Measurements from ENCODE around the gene BTG3.

Gene BTG3, protein sequence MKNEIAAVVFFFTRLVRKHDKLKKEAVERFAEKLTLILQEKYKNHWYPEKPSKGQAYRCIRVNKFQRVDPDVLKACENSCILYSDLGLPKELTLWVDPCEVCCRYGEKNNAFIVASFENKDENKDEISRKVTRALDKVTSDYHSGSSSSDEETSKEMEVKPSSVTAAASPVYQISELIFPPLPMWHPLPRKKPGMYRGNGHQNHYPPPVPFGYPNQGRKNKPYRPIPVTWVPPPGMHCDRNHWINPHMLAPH

DNA sequence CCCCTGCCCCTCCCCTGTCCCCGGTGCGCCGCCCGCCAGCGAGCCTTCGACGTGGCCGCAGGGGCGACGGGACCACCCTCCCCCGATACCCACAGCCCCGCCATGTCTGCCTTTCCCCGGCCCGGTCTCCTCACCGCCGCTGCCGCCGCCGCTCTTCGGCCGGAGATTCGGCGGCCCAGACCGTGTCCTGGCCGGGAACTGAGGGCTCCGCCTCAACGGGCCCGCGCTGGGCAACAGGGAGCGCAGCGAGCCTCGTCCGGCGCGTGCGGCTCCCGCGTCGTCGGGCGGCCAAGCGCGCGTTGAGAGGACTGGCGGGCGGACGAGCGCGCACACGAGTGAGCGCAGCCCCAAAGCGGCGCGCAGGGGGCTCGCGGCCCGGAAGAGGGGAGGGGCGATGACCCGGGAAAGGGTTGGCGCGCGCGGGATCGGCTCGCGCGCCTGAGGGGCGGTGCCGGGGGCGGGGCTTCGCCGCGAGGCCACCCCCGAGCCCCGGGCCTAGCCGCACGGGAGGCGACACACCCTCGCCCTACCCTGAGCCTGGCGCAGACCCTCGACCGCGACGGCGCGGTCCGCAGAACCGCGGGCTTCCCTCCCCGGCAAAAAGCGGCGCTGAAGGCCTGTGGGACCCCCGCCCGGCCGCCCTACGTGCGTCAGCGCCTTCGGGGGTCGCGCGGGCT is at the start of gene BTG3:
Gene BTG3, minus strand, starts transcription at position 337 of the 677 bp plus-strand sequence. CDS start 3,757 bp downstream, outside the sequence.
- no peaks in the 10 kb centered on the region for H3K27me3 ChIP-seq (ENCODE audit: low read depth)
- peak within 1 kb of the TSS; percentile 91 for H3K4me3 ChIP-seq
- in situ Hi-C loops (cut with MboI; ENCODE audit: low sequenced_read_pairs), result no loop called here
- H3K4me1 ChIP-seq, result peaks cover 8% of the 10 kb centered on the region
- DNase-seq (ENCODE audit: low spot score in 2 of 2), result peak; percentile 72 to 86
- peaks cover 19% of the 10 kb centered on the region for H3K36me3 ChIP-seq (replicated peaks)
- H3K9me3 ChIP-seq, result no peaks in the 10 kb centered on the region

DNA sequence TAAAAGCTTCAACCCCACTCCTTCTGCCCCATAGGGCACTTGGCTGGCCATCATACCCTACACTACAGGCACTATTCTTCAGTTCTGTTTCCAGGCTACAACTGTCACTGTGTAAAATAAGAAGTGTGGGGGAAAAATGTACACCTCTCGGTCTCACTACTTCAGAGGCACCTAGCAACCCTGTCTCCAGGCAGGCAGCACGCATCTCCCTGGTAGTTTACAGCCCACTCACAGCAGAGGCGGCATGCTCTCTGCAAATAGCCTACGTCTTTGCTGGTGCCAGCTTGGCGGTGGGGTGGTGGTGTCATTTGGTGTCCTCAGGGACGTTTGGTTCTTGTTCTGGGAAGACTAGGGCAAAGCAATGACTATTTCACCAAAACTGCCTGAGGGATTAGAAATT is 48.2 kb upstream of the BTG3 start:
- no peak for DNase-seq (ENCODE audit: low spot score in 2 of 2)
- Histone ChIP-seq H3K36me3 (replicated peaks) (no peaks in the 10 kb centered on the region), H3K9me3 (no peaks in the 10 kb centered on the region), H3K4me1 (no peaks in the 10 kb centered on the region), H3K27me3 (ENCODE audit: low read depth) (no peaks in the 10 kb centered on the region; the same call in 1 of the 2 replicates), H3K4me3 (no peak overlapping the region)
- in situ Hi-C loops (cut with MboI; ENCODE audit: low sequenced_read_pairs), result no loop called here

DNA sequence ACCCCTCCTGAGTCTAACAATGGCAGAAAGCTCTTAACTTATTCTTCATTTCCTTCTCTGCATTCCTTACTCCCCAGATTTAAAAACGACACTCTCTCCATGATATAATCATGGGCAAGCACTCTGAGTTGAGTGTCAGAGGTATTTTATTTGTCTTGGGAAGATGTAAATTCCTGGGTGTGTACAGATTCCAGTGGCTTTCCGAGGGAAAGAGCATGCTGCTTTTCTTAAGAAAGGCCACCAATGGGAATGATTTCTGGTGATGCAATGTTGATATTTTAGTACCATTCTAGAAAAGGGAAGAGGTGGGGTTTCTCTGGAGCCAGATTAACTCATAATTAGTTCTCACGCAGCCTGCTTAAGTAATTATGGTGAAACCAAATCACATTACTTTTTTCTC is 47.8 kb upstream of the BTG3 start:
- Histone ChIP-seq H3K36me3 (replicated peaks) (no peaks in the 10 kb centered on the region), H3K9me3 (no peaks in the 10 kb centered on the region), H3K27me3 (ENCODE audit: low read depth) (no peaks in the 10 kb centered on the region; the same call in 1 of the 2 replicates), H3K4me3 (no peak overlapping the region), H3K4me1 (no peaks in the 10 kb centered on the region)
- no peak for DNase-seq (ENCODE audit: low spot score in 2 of 2)
- in situ Hi-C loops (cut with MboI; ENCODE audit: low sequenced_read_pairs), result no loop called here

DNA sequence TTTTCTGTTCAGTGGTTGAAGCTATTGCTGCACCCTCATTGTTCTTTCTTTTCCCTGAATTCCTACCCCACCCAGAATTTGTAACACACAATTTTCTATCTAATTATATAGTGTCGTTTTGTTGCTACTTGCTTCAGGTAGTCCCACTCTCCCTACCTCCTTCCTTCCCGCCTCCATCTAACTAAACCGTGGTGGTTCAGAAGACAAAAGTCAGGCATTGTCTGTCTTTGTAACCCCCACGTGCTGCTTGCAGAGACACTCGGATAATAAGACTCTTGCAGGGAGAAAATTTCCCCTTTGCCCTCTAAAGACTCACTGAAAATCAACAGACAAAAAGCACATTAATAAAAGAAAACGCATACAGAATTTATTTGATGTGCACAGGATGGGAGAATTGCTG is 46.2 kb upstream of the BTG3 start:
- no peaks in the 10 kb centered on the region for H3K9me3 ChIP-seq
- in situ Hi-C loops (cut with MboI; ENCODE audit: low sequenced_read_pairs), result no loop called here
- no peaks in the 10 kb centered on the region for H3K36me3 ChIP-seq (replicated peaks)
- no peaks in the 10 kb centered on the region for H3K27me3 ChIP-seq (ENCODE audit: low read depth)
- no peak overlapping the region for H3K4me3 ChIP-seq
- no peaks in the 10 kb centered on the region for H3K4me1 ChIP-seq
- DNase-seq (ENCODE audit: low spot score in 2 of 2), result no peak

DNA sequence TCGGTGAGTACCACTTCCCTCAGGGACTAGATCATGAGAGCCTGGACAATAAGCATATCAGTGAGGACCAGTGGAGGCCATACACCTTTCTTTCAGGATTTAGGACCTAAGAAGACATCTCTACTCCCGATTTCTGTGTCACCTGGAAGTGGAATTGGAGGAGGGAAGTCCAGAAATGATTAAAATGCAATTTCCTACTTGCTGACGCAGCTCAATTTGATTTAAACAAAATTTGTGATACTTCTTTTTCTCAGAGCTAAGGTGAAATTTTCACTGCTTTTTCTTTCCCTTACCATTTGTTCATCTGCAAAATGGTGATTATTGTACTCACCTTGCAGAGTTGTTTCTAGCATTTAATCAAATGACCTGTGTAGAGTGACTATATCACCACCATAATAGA is 38.8 kb upstream of the BTG3 start:
- in situ Hi-C loops (cut with MboI; ENCODE audit: low sequenced_read_pairs), result no loop called here
- H3K9me3 ChIP-seq, result no peaks in the 10 kb centered on the region
- no peak for DNase-seq (ENCODE audit: low spot score in 2 of 2)
- peaks cover 8% of the 10 kb centered on the region for H3K4me1 ChIP-seq
- H3K27me3 ChIP-seq (ENCODE audit: low read depth), result no peaks in the 10 kb centered on the region
- no peaks in the 10 kb centered on the region for H3K36me3 ChIP-seq (replicated peaks)
- no peak overlapping the region for H3K4me3 ChIP-seq

DNA sequence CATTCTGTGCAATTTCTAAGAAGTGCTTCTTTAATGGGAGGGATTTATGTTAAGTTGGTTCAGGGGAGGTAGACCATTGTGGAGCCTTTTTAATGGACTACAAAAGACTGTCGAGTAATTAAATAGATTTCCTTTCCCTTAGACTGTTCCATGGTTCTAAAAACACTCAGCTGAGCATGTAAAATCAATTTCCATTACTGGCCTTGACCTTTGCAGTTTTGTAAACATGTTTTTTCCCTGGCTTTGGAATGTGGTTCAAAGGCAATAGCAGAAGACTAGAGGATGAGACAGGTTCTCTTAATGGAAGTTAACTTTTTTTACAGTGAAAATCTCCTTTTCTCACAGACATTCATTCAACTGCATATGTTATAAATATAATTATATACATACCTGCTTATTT is 37.6 kb upstream of the BTG3 start:
- Histone ChIP-seq H3K27me3 (ENCODE audit: low read depth) (no peaks in the 10 kb centered on the region), H3K9me3 (no peaks in the 10 kb centered on the region), H3K4me3 (no peak overlapping the region), H3K4me1 (peaks cover 8% of the 10 kb centered on the region), H3K36me3 (replicated peaks) (no peaks in the 10 kb centered on the region)
- in situ Hi-C loops (cut with MboI; ENCODE audit: low sequenced_read_pairs), result no loop called here
- peak in 1 of 2 experiments; percentile 42 for DNase-seq (ENCODE audit: low spot score in 2 of 2)

DNA sequence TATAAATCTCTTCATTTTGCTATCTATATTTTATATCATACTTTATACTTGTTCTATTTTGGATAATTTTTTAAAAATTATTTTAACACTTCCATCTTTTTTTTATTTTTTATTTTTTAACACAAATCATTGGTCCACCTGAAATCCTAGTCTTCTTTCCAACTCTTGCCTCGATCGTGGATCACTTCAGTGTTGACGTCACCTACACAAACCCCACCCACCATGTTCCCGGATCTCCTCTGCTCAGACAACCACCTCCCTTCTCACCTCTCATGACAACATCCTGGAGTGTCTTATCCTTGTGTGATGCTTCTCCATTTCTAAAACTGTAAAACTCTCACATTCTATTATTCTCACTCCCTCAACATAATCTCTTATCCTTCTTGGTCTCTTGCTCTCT is 34.1 kb upstream of the BTG3 start:
- H3K36me3 ChIP-seq (replicated peaks), result no peaks in the 10 kb centered on the region
- no peak overlapping the region for H3K4me3 ChIP-seq
- peaks cover 8% of the 10 kb centered on the region for H3K4me1 ChIP-seq
- H3K27me3 ChIP-seq (ENCODE audit: low read depth), result no peaks in the 10 kb centered on the region
- in situ Hi-C loops (cut with MboI; ENCODE audit: low sequenced_read_pairs), result no loop called here
- no peak for DNase-seq (ENCODE audit: low spot score in 2 of 2)
- no peaks in the 10 kb centered on the region for H3K9me3 ChIP-seq

DNA sequence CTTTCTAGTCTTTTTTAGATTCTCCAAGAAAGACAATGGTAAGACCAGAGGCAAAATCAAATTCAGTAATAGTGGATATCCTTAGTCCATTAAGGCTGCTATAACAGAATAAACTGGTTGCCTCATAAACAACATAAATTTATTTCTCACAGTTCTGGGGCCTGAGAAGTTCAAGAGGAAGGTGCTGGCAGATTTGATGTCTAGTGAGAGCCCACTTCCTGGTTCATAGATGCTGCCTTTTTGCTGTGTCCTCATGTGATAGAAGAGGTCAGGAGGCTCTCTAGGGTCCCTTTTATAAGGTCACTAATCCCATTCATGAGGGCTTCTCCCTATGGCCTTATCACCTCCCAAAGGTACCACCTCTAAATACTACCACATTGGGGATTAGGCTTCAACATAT is 31.5 kb upstream of the BTG3 start:
- Histone ChIP-seq H3K36me3 (replicated peaks) (no peaks in the 10 kb centered on the region), H3K4me1 (no peaks in the 10 kb centered on the region), H3K27me3 (ENCODE audit: low read depth) (no peaks in the 10 kb centered on the region), H3K9me3 (no peaks in the 10 kb centered on the region), H3K4me3 (no peak overlapping the region)
- in situ Hi-C loops (cut with MboI; ENCODE audit: low sequenced_read_pairs), result no loop called here
- no peak for DNase-seq (ENCODE audit: low spot score in 2 of 2)

DNA sequence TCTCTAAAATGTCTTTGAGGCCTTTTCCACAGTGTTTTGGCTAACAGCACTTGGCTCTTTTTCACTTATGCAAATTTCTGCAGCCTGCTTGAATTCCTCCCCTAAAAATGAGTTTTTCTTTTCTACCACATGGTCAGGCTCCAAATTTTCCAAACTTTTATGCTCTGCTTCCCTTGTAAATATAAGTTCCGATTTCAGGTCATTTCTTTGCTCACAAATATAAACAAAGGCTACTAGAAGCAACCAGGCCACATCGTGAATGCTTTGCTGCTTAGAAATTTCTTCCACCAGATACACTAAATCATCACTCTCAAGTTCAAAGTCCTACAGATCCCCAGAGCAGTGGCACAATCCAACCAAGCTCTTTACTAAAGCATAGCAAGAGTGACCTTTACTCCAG is 28.1 kb upstream of the BTG3 start:
- in situ Hi-C loops (cut with MboI; ENCODE audit: low sequenced_read_pairs), result no loop called here
- Histone ChIP-seq H3K27me3 (ENCODE audit: low read depth) (no peaks in the 10 kb centered on the region), H3K4me1 (no peaks in the 10 kb centered on the region), H3K9me3 (no peaks in the 10 kb centered on the region), H3K4me3 (no peak overlapping the region), H3K36me3 (replicated peaks) (no peaks in the 10 kb centered on the region)
- no peak for DNase-seq (ENCODE audit: low spot score in 2 of 2)

DNA sequence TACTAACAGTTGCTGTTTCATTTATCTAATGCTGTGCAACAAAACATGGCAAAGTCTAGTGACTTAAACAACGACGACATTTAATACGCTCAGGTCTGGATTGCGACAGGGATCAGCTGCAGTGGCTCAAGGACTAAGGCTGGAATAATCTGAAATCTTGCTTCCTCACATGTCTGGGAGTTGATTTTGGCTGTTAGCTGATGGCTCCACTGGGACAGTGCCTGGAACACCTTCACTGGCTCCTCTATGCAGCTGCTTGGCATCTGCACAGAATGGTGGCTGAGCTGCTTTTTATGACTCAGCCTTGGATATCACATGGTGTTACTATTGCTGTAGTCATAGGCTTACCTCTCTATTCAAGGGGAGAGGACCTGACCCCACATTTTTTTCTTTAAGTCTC is 24.0 kb upstream of the BTG3 start:
- Histone ChIP-seq H3K27me3 (ENCODE audit: low read depth) (no peaks in the 10 kb centered on the region), H3K9me3 (no peaks in the 10 kb centered on the region), H3K36me3 (replicated peaks) (no peaks in the 10 kb centered on the region), H3K4me1 (no peaks in the 10 kb centered on the region; the same call in 1 of the 2 replicates), H3K4me3 (no peak overlapping the region)
- in situ Hi-C loops (cut with MboI; ENCODE audit: low sequenced_read_pairs), result no loop called here
- no peak for DNase-seq (ENCODE audit: low spot score in 2 of 2)

DNA sequence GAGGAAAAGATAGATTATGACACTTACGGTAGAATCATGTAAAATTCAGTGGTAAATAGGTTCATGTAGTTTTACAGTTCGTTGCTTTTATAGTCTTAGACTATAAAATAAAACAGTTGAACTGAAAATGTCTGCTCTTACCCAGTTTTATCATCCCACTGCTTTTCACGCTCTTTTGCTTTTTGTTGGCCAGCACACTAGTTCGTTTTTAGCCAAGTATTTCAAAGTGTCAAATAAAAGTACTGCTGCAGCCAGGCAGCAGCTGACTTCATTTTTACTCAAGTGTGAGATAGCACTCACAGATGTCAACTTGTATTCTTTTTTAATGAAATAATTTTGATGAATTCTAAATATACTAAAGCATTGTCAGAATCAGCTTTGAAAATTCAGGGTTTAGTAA is 18.5 kb upstream of the BTG3 start:
- H3K27me3 ChIP-seq (ENCODE audit: low read depth), result no peaks in the 10 kb centered on the region
- in situ Hi-C loops (cut with MboI; ENCODE audit: low sequenced_read_pairs), result no loop called here
- H3K4me3 ChIP-seq, result no peak overlapping the region
- no peak for DNase-seq (ENCODE audit: low spot score in 2 of 2)
- no peaks in the 10 kb centered on the region for H3K9me3 ChIP-seq
- H3K36me3 ChIP-seq (replicated peaks), result no peaks in the 10 kb centered on the region
- no peaks in the 10 kb centered on the region; the same call in 1 of the 2 replicates for H3K4me1 ChIP-seq

DNA sequence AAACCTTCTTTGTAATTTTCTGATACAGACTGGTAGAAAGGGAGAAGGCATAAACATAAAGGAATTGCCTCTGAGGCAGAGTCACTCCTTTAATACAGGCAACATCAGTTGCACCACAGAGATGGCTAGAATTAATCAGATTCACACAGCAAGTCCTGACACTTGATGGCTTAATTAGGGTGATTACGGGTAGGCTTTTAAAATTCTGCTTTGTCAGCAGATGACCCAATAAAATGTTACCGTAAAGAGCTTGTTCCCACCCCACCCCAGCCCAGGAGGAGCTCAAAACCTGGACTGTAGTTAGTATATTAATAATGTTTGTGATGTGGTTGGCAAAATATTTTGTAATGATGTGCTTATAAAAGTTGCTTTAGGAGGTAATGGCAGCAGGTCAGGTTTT is 9.3 kb upstream of the BTG3 start:
- H3K9me3 ChIP-seq, result no peaks in the 10 kb centered on the region
- in situ Hi-C loops (cut with MboI; ENCODE audit: low sequenced_read_pairs), result no loop called here
- no peaks in the 10 kb centered on the region for H3K4me1 ChIP-seq
- DNase-seq (ENCODE audit: low spot score in 2 of 2), result no peak
- H3K4me3 ChIP-seq, result no peak overlapping the region
- H3K36me3 ChIP-seq (replicated peaks), result no peaks in the 10 kb centered on the region
- no peaks in the 10 kb centered on the region; the same call in 1 of the 2 replicates for H3K27me3 ChIP-seq (ENCODE audit: low read depth)

DNA sequence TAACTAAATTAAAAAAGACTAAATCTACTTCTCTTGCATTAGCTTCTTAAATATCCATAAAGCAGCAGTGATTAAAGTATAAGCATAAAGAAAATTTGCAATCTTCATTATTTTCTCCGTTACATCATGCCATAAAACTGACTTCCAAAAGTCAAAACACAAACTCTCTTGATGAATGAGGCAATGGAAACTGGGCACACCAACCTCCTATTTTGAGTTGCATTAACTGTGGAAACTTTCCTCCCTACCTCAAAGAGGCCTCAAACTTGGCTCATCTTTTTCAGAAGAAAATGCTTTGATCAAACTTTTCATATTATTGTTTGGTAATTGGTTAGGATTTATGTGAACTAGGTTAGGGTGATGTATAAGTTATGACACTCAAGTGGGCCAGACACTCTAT is 4.1 kb upstream of the BTG3 start:
- no peaks in the 10 kb centered on the region for H3K9me3 ChIP-seq
- in situ Hi-C loops (cut with MboI; ENCODE audit: low sequenced_read_pairs), result no loop called here
- no peak for DNase-seq (ENCODE audit: low spot score in 2 of 2)
- H3K4me3 ChIP-seq, result no peak overlapping the region
- peaks cover 2% of the 10 kb centered on the region; the same call in 1 of the 2 replicates for H3K4me1 ChIP-seq
- no peaks in the 10 kb centered on the region for H3K36me3 ChIP-seq (replicated peaks)
- no peaks in the 10 kb centered on the region for H3K27me3 ChIP-seq (ENCODE audit: low read depth)

DNA sequence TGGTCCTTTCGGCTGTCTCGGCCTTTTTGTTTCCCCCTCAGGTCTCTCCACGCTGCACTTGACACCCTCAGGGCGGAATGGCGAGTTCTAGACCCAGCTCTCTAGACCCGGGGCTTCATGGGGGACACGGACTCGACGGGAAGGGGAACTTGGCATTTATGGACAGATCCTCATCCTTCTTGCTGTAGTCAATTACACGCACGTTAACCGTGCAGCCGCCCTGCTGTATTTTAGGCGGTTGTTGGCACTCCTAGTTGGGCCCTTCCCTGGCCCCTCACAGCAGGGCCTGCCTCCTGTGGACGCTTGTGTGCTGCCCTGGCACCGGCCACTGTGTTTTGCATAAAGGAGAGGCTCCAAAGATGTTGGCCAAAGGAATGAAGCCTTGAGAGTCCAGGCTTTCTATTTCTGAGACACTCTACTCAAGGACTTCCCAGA is 558 bp upstream of the BTG3 start:
- H3K4me1 ChIP-seq, result peaks cover 8% of the 10 kb centered on the region
- no peak for DNase-seq (ENCODE audit: low spot score in 2 of 2)
- in situ Hi-C loops (cut with MboI; ENCODE audit: low sequenced_read_pairs), result no loop called here

More for the DNA sequence above, 558 bp upstream of the BTG3 start:
- Histone ChIP-seq H3K27me3 (ENCODE audit: low read depth) (no peaks in the 10 kb centered on the region), H3K4me3 (peak overlapping the region; percentile 91), H3K9me3 (no peaks in the 10 kb centered on the region), H3K36me3 (replicated peaks) (peaks cover 14% of the 10 kb centered on the region)

All from HAP-1 (cell line).